Loucy (cell line): ENCODE results near the gene DEFB119.

Source experiments
- H2AFZ ChIP-seq: fragments of 200-600 bp; sonication (generic); 2 replicates; pipeline ENCODE4 v1.6.0; 2016; ENCODE audit warnings: antibody characterized with exemption, mild to moderate bottlenecking, low read length, moderate library complexity
- H3F3A ChIP-seq: fragments of 200-600 bp; 2 replicates; pipeline ENCODE4 v1.6.0; 2016; ENCODE audit warnings: antibody characterized with exemption, low read depth, mild to moderate bottlenecking
- H3K27me3 ChIP-seq: fragments of 200-600 bp; sonication (generic); 2 replicates; pipeline ENCODE4 v1.6.1; 2014; ENCODE audit warnings: low read length, mild to moderate bottlenecking; ENCODE audit not compliant: insufficient read depth, poor library complexity, severe bottlenecking
- H3K36me3 ChIP-seq: fragments of 200-600 bp; sonication (generic); 2 replicates; pipeline ENCODE4 v1.6.1; 2016; ENCODE audit warnings: low read length; ENCODE audit not compliant: insufficient read depth
- H3K4me1 ChIP-seq: fragments of 200-600 bp; sonication (generic); 2 replicates; pipeline ENCODE4 v1.5.1; 2014; ENCODE audit warnings: low read length, mild to moderate bottlenecking; ENCODE audit not compliant: insufficient read depth, poor library complexity, severe bottlenecking
- H3K4me2 ChIP-seq: fragments of 200-600 bp; sonication (generic); 2 replicates; pipeline ENCODE4 v1.6.0; 2014; ENCODE audit warnings: antibody characterized with exemption, low read length, low read depth, mild to moderate bottlenecking; ENCODE audit not compliant: poor library complexity, severe bottlenecking
- H3K4me3 ChIP-seq: fragments of 200-600 bp; sonication (generic); 2 replicates; pipeline ENCODE4 v1.5.1; 2014; ENCODE audit warnings: low read length, mild to moderate bottlenecking, mixed read lengths; ENCODE audit not compliant: poor library complexity, severe bottlenecking
- H3K79me2 ChIP-seq: fragments of 200-600 bp; sonication (generic); 2 replicates; pipeline ENCODE4 v1.6.1; 2014; ENCODE audit warnings: low read length; ENCODE audit not compliant: insufficient read depth
- H3K9ac ChIP-seq: fragments of 200-600 bp; sonication (generic); 2 replicates; pipeline ENCODE4 v1.6.0; 2014; ENCODE audit warnings: mild to moderate bottlenecking, low read depth, low read length, moderate library complexity; ENCODE audit not compliant: poor library complexity, severe bottlenecking
- H3K9me2 ChIP-seq: fragments of 200-600 bp; sonication (generic); replicated peaks from 2 replicates; pipeline ENCODE4 v1.6.1; 2016; ENCODE audit warnings: low read depth, low read length, mixed read lengths
- H3K9me3 ChIP-seq: fragments of 200-600 bp; sonication (generic); 2 replicates; pipeline ENCODE4 v1.6.1; 2014; ENCODE audit warnings: mild to moderate bottlenecking, antibody characterized with exemption, low read length, low read depth; ENCODE audit not compliant: insufficient read depth
- H4K20me1 ChIP-seq: fragments of 200-600 bp; sonication (generic); 2 replicates; pipeline ENCODE4 v1.6.0; 2014; ENCODE audit warnings: antibody characterized with exemption, low read length, mild to moderate bottlenecking; ENCODE audit not compliant: insufficient read depth, poor library complexity, severe bottlenecking
- EZH2phosphoT487 ChIP-seq: fragments of 200-600 bp; IDR thresholded peaks from 2 replicates; pipeline ENCODE4 v1.6.1; 2018; ENCODE audit warnings: antibody characterized with exemption, mild to moderate bottlenecking, moderate library complexity, borderline replicate concordance
- TF ChIP-seq, protein P1 (sequence below): fragments of 200-600 bp; sonication (generic); conservative IDR thresholded peaks from 2 replicates; pipeline ENCODE4 v1.5.1; 2014; ENCODE audit warnings: mild to moderate bottlenecking, antibody characterized with exemption, low read length

DEFB119 gene

DNA sequence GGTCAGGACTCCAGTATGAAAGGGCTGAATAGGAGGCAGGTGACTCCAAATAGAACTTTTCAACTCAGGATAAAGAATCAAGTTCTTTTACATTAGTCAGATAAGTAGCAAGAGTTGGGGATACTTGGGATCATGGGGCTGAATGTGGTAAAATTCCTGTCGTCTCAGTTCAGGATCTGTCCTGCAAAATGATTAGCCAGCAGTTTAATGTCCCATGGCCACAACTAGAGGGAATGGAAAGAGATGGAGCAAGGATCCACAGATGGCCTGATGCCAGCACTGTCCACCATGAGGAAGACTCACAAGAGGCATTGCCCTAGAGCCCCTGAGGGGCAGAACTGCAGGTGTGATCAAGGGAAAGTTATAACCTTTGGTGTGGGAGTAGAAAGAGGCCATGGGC, 13.5 kb upstream of the DEFB119 start:
- TF ChIP-seq, protein P1, sequence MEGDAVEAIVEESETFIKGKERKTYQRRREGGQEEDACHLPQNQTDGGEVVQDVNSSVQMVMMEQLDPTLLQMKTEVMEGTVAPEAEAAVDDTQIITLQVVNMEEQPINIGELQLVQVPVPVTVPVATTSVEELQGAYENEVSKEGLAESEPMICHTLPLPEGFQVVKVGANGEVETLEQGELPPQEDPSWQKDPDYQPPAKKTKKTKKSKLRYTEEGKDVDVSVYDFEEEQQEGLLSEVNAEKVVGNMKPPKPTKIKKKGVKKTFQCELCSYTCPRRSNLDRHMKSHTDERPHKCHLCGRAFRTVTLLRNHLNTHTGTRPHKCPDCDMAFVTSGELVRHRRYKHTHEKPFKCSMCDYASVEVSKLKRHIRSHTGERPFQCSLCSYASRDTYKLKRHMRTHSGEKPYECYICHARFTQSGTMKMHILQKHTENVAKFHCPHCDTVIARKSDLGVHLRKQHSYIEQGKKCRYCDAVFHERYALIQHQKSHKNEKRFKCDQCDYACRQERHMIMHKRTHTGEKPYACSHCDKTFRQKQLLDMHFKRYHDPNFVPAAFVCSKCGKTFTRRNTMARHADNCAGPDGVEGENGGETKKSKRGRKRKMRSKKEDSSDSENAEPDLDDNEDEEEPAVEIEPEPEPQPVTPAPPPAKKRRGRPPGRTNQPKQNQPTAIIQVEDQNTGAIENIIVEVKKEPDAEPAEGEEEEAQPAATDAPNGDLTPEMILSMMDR = no peak
- TF ChIP-seq EZH2phosphoT487 = no peak
- Histone ChIP-seq H3K9me3 (no peaks in the 10 kb centered on the region; the same call in 1 of the 2 replicates), H3K27me3 (no peaks in the 10 kb centered on the region)

DNA sequence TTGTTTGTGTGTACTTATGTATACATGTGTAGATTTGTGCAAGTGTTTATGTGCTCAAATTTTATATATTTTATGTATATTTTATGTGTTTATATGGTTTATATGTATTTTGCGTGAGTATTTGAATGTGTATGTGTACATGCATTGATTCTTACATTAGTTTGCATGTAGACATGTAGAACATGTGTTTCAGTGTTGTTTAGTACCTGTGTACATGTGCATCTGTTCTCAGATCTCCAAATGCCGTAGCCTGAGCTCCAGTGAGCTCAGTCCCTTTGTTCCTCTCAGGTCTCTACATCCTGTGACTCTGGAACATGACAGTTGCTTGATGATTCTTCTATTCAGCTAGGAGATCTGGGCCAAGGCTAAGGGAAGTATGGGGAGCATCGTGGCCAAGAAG, 4.5 kb upstream of the DEFB119 start:
- H3K9me3 ChIP-seq = no peaks in the 10 kb centered on the region
- no peaks in the 10 kb centered on the region for H3K27me3 ChIP-seq

More for the DNA sequence above, 13.5 kb upstream of the DEFB119 start:
- Histone ChIP-seq H3K79me2 (no peaks in the 10 kb centered on the region), H3F3A (no peaks in the 10 kb centered on the region), H2AFZ (no peak overlapping the region), H3K9ac (no peak overlapping the region), H4K20me1 (no peaks in the 10 kb centered on the region), H3K9me2 (no peaks in the 10 kb centered on the region), H3K4me1 (no peaks in the 10 kb centered on the region), H3K4me3 (no peak overlapping the region), H3K36me3 (no peaks in the 10 kb centered on the region), H3K4me2 (no peak overlapping the region)

DNA sequence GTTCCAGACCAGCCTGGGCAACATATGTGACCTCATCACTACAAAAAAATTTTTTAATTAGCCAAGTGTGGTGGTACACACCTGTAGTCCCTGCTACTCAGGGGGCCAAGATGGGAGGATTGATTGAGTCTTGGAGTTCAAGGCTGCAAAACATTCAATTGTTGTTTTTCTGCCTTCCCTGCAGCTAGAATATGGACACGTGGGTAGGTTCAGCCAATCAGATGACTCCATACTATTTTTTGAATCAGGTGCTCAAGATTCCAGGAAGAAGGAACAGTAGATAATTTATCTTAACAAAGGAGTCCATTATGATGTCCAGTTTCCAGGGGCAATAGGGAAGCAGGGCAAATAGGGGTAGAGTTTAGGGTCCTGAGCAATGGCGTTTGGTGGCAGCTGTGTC, 2.4 kb upstream of the DEFB119 start:
- no peak overlapping the region for H3K4me2 ChIP-seq
- H3K36me3 ChIP-seq = no peaks in the 10 kb centered on the region
- no peak overlapping the region for H3K9ac ChIP-seq
- H3K9me2 ChIP-seq = no peaks in the 10 kb centered on the region
- TF ChIP-seq, protein P1 = no peak
- no peak for TF ChIP-seq EZH2phosphoT487
- no peaks in the 10 kb centered on the region for H3K27me3 ChIP-seq
- H3K4me1 ChIP-seq = no peaks in the 10 kb centered on the region
- no peaks in the 10 kb centered on the region for H3K79me2 ChIP-seq
- H3K4me3 ChIP-seq = no peak overlapping the region
- no peaks in the 10 kb centered on the region for H3F3A ChIP-seq
- no peak overlapping the region for H2AFZ ChIP-seq
- no peaks in the 10 kb centered on the region for H4K20me1 ChIP-seq
- H3K9me3 ChIP-seq = no peaks in the 10 kb centered on the region

More for the DNA sequence above, 4.5 kb upstream of the DEFB119 start:
- H3K4me2 ChIP-seq = no peak overlapping the region
- no peaks in the 10 kb centered on the region for H3K36me3 ChIP-seq
- H3K4me1 ChIP-seq = no peaks in the 10 kb centered on the region
- no peak overlapping the region for H3K4me3 ChIP-seq
- no peak overlapping the region for H2AFZ ChIP-seq
- TF ChIP-seq, protein P1 = no peak
- no peak for TF ChIP-seq EZH2phosphoT487
- no peaks in the 10 kb centered on the region for H4K20me1 ChIP-seq
- H3K79me2 ChIP-seq = no peaks in the 10 kb centered on the region
- H3F3A ChIP-seq = no peaks in the 10 kb centered on the region
- no peaks in the 10 kb centered on the region for H3K9me2 ChIP-seq
- no peak overlapping the region for H3K9ac ChIP-seq
